Large intestine (tissue), 3 donors: ENCODE data around the gene ASB10. TPM values are rescaled to one million over a fixed set of nuclear protein-coding genes. Genes with fewer than 3 reads are reported as not detected.
A peak's percentile ranks its signal among the peaks of the same experiment; 100 is the strongest.

Experiments
- DNase-seq, 2 donors: peaks; one replicate each; pipeline versions ENCODE4 v3.0.0 to v3.0.0-alpha.2; 2013
- H3K27ac ChIP-seq: one replicate; pipeline ENCODE4 v1.5.1; 2013; ENCODE audit warnings: low read length
- H3K27me3 ChIP-seq: 2 replicates; pipeline ENCODE4 v1.6.1; 2013; ENCODE audit warnings: low read length; ENCODE audit not compliant: control insufficient read depth, insufficient read depth
- H3K36me3 ChIP-seq: 2 replicates; pipeline ENCODE4 v1.6.1; 2013; ENCODE audit warnings: low read length; ENCODE audit not compliant: control insufficient read depth, insufficient read depth
- H3K4me1 ChIP-seq: one replicate; pipeline ENCODE4 v1.6.1; 2013; ENCODE audit warnings: low read length; ENCODE audit not compliant: control insufficient read depth, insufficient read depth
- H3K4me3 ChIP-seq: one replicate; pipeline ENCODE4 v1.5.1; 2013; ENCODE audit warnings: low read length
- H3K9me3 ChIP-seq: one replicate; pipeline ENCODE4 v1.6.1; 2013; ENCODE audit warnings: mild to moderate bottlenecking, low read depth, low read length, moderate library complexity; ENCODE audit not compliant: control insufficient read depth
- WGBS: methylation state at CpG from one replicate; pipeline ENCODE4 v1.1.5; 2013; ENCODE audit warnings: low lambda C conversion rate; ENCODE audit not compliant: insufficient coverage; 5-methylcytosine and 5-hydroxymethylcytosine counted together
- polyA plus RNA-seq: library from polyadenylated mRNA; unstranded; fragments of 120-200 nt; gene quantifications from one replicate; pipeline ENCODE4 v1.2.1, GENCODE V29; 2013

The ASB10 gene
- polyA plus RNA-seq, 1 donor: not detected

- no peak for DNase-seq
- H3K36me3 ChIP-seq: peaks cover 79% of the 10 kb centered on the region
- H3K27me3 ChIP-seq: no peaks in the 10 kb centered on the region
- H3K9me3 ChIP-seq: peaks cover 28% of the 10 kb centered on the region
- no CpG with 5 or more reads among the region's 5 CpGs for WGBS
- no peaks in the 10 kb centered on the region for H3K4me1 ChIP-seq
- no peak overlapping the region for H3K27ac ChIP-seq
- no peak overlapping the region for H3K4me3 ChIP-seq
Observed at GRCh38 chr7:151135525-151135845, 51.6 kb downstream of the ASB10 start.

GRCh38 chr7:151134743-151135524 lies 52.1 kb downstream of the ASB10 start:
- no peak overlapping the region for H3K27ac ChIP-seq
- WGBS: no CpG with 5 or more reads among the region's 14 CpGs
- H3K36me3 ChIP-seq: peaks cover 83% of the 10 kb centered on the region
- peaks cover 4% of the 10 kb centered on the region for H3K4me1 ChIP-seq
- no peak overlapping the region for H3K4me3 ChIP-seq
- DNase-seq: no peak
- H3K9me3 ChIP-seq: peaks cover 28% of the 10 kb centered on the region
- no peaks in the 10 kb centered on the region for H3K27me3 ChIP-seq

- Histone ChIP-seq H3K27ac (no peak overlapping the region), H3K27me3 (no peaks in the 10 kb centered on the region), H3K4me1 (peaks cover 10% of the 10 kb centered on the region), H3K9me3 (peaks cover 28% of the 10 kb centered on the region), H3K36me3 (peaks cover 85% of the 10 kb centered on the region), H3K4me3 (no peak overlapping the region)
- WGBS: no CpG with 5 or more reads among the region's 24 CpGs
- DNase-seq: no peak
Observed at GRCh38 chr7:151133986-151134742, 52.9 kb downstream of the ASB10 start.

- Histone ChIP-seq H3K4me3 (no peak overlapping the region), H3K27me3 (no peaks in the 10 kb centered on the region), H3K9me3 (peaks cover 26% of the 10 kb centered on the region), H3K4me1 (peaks cover 11% of the 10 kb centered on the region), H3K27ac (no peak overlapping the region), H3K36me3 (peaks cover 90% of the 10 kb centered on the region)
- WGBS: no CpG with 5 or more reads among the region's 16 CpGs
- peak in 1 of 2 donors; percentile 53 for DNase-seq
Observed at GRCh38 chr7:151133266-151133985, 53.6 kb downstream of the ASB10 start.

GRCh38 chr7:151132461-151133205 lies 54.4 kb downstream of the ASB10 start:
- Histone ChIP-seq H3K36me3 (peaks cover 91% of the 10 kb centered on the region), H3K9me3 (peaks cover 25% of the 10 kb centered on the region), H3K4me1 (peaks cover 11% of the 10 kb centered on the region), H3K4me3 (no peak overlapping the region), H3K27me3 (no peaks in the 10 kb centered on the region), H3K27ac (no peak overlapping the region)
- WGBS: 100% methylated on average over 2 of the region's 21 CpGs
- DNase-seq: no peak

GRCh38 chr7:151131592-151132293 lies 55.3 kb downstream of the ASB10 start:
- no peak for DNase-seq
- WGBS: no CpG with 5 or more reads among the region's 19 CpGs
- H3K4me1 ChIP-seq: peaks cover 11% of the 10 kb centered on the region
- H3K27me3 ChIP-seq: no peaks in the 10 kb centered on the region
- H3K4me3 ChIP-seq: no peak overlapping the region
- H3K9me3 ChIP-seq: peaks cover 25% of the 10 kb centered on the region
- no peak overlapping the region for H3K27ac ChIP-seq
- H3K36me3 ChIP-seq: peaks cover 84% of the 10 kb centered on the region

GRCh38 chr7:151131224-151131591 lies 55.8 kb downstream of the ASB10 start:
- Histone ChIP-seq H3K27ac (no peak overlapping the region), H3K36me3 (peaks cover 79% of the 10 kb centered on the region)
- WGBS: 50% methylated on average over 2 of the region's 13 CpGs

GRCh38 chr7:151130741-151131157 lies 56.3 kb downstream of the ASB10 start:
- no CpG with 5 or more reads among the region's 17 CpGs for WGBS
- Histone ChIP-seq H3K4me1 (peaks cover 14% of the 10 kb centered on the region), H3K36me3 (peaks cover 75% of the 10 kb centered on the region), H3K27me3 (no peaks in the 10 kb centered on the region), H3K9me3 (peaks cover 25% of the 10 kb centered on the region), H3K27ac (no peak overlapping the region), H3K4me3 (no peak overlapping the region)
- no peak for DNase-seq

More at GRCh38 chr7:151131224-151131591, 55.8 kb downstream of the ASB10 start:
- Histone ChIP-seq H3K27me3 (no peaks in the 10 kb centered on the region), H3K4me3 (no peak overlapping the region), H3K9me3 (peaks cover 25% of the 10 kb centered on the region), H3K4me1 (peaks cover 12% of the 10 kb centered on the region)
- DNase-seq: no peak

GRCh38 chr7:151129960-151130591 lies 57.0 kb downstream of the ASB10 start:
- Histone ChIP-seq H3K27me3 (no peaks in the 10 kb centered on the region), H3K36me3 (peaks cover 70% of the 10 kb centered on the region), H3K4me3 (no peak overlapping the region), H3K9me3 (peaks cover 25% of the 10 kb centered on the region), H3K27ac (peak overlapping the region; percentile 63), H3K4me1 (peaks cover 20% of the 10 kb centered on the region)
- DNase-seq: no peak
- WGBS: no CpG with 5 or more reads among the region's 9 CpGs
